Endodermal cell (in vitro differentiated cells): ENCODE results near the gene ROMO1. TPM values are rescaled to one million over a fixed set of nuclear protein-coding genes. Genes with fewer than 3 reads are reported as not detected.

Experiments
- DNase-seq: peaks from one replicate; pipeline ENCODE4 v3.0.0-alpha.2; 2017
- H3K27ac ChIP-seq: 2 replicates; pipeline ENCODE4 v1.5.1; 2013; ENCODE audit warnings: mild to moderate bottlenecking, low read depth, low read length, moderate library complexity
- H3K27me3 ChIP-seq: 2 replicates; pipeline ENCODE4 v1.6.1; 2013; ENCODE audit warnings: mild to moderate bottlenecking, low read length, moderate library complexity; ENCODE audit not compliant: insufficient read depth, control insufficient read depth, poor library complexity, severe bottlenecking
- H3K36me3 ChIP-seq: 2 replicates; pipeline ENCODE4 v1.7.0; 2013; ENCODE audit warnings: mild to moderate bottlenecking, low read length, moderate library complexity; ENCODE audit not compliant: control insufficient read depth, insufficient read depth
- H3K4me1 ChIP-seq: one replicate; pipeline ENCODE4 v1.7.0; 2013; ENCODE audit warnings: low read length; ENCODE audit not compliant: control insufficient read depth, insufficient read depth
- H3K4me3 ChIP-seq: 2 replicates; pipeline ENCODE4 v1.5.1; 2013; ENCODE audit warnings: mild to moderate bottlenecking, low read length, moderate library complexity
- H3K9ac ChIP-seq: 2 replicates; pipeline ENCODE4 v1.6.1; 2013; ENCODE audit warnings: mild to moderate bottlenecking, low read length, moderate library complexity; ENCODE audit not compliant: poor library complexity, severe bottlenecking; ENCODE audit errors: extremely low read depth
- H3K9me3 ChIP-seq: 2 replicates; pipeline ENCODE4 v1.6.1; 2013; ENCODE audit warnings: mild to moderate bottlenecking, low read length, moderate library complexity; ENCODE audit not compliant: control insufficient read depth
- H3K27ac Mint-ChIP-seq: 2 replicates; pipeline ENCODE4 v1.8.0; 2020; ENCODE audit warnings: mixed read lengths
- H3K27me3 Mint-ChIP-seq: 2 replicates; pipeline ENCODE4 v1.8.0; 2021; ENCODE audit warnings: mild to moderate bottlenecking, mixed read lengths; ENCODE audit not compliant: insufficient read depth
- H3K36me3 Mint-ChIP-seq: 2 replicates; pipeline ENCODE4 v1.8.0; 2020; ENCODE audit warnings: low read depth, mixed read lengths
- H3K4me1 Mint-ChIP-seq: 2 replicates; pipeline ENCODE4 v1.8.0; 2020; ENCODE audit warnings: mixed read lengths
- H3K4me3 Mint-ChIP-seq: 2 replicates; pipeline ENCODE4 v1.8.0; 2020; ENCODE audit warnings: mild to moderate bottlenecking, moderate library complexity, mixed read lengths
- H3K9me3 Mint-ChIP-seq: 2 replicates; pipeline ENCODE4 v1.8.0; 2020; ENCODE audit warnings: mild to moderate bottlenecking, mixed read lengths
- CTCF ChIP-seq: fragments of 200-600 bp; sonication (generic); conservative IDR thresholded peaks from 2 replicates; pipeline ENCODE4 v1.5.0; 2021; ENCODE audit warnings: antibody characterized with exemption, mild to moderate bottlenecking
- WGBS, 2 experiments: methylation state at CpG; one replicate each; pipeline versions ENCODE4 v1.1.5 to v1.1.7; 2013; ENCODE audit warnings: missing lambda C conversion rate in 2 of 2, mixed read lengths in 1 of 2; ENCODE audit not compliant: insufficient coverage in 1 of 2, insufficient read length in 1 of 2; 5-methylcytosine and 5-hydroxymethylcytosine counted together
- total RNA-seq, 2 donors: library from RNA; stranded (reverse); fragmentation: NEBNext Ultra II Directional in 1 of 2; extraction: Animal tissue kit (Norgen Biotek cat#: 25700) in 1 of 2; gene quantifications; 2 replicates in 1 of 2; 3 replicates in 1 of 2; pipeline ENCODE4 v1.2.1, GENCODE V29; 2021

The ROMO1 gene
- total RNA-seq, 2 donors from 2014 or later = 194 to 243 TPM

- H3K9ac ChIP-seq = peak overlapping the region; percentile 98
- WGBS, 2 experiments = 0 to 1% methylated on average over 14 to 28 of the region's 28 CpGs
- Mint-ChIP-seq H3K27me3 (no peaks in the 10 kb centered on the region), H3K4me3 (peak overlapping the region; percentile 96), H3K9me3 (no peaks in the 10 kb centered on the region), H3K4me1 (peaks cover 23% of the 10 kb centered on the region), H3K27ac (peak overlapping the region; percentile 99), H3K36me3 (peaks cover 4% of the 10 kb centered on the region)
- no peak for TF ChIP-seq CTCF
- H3K36me3 ChIP-seq = peaks cover 11% of the 10 kb centered on the region
- peak overlapping the region; percentile 97 for H3K27ac ChIP-seq
- no peaks in the 10 kb centered on the region for H3K9me3 ChIP-seq
- no peaks in the 10 kb centered on the region for H3K27me3 ChIP-seq
- no peaks in the 10 kb centered on the region for H3K4me1 ChIP-seq
- DNase-seq = peak; percentile 79
- H3K4me3 ChIP-seq = peak overlapping the region; percentile 95
Measured at GRCh38 chr20:35663516-35664465, 35.4 kb upstream of the ROMO1 start.

GRCh38 chr20:35664466-35665206 lies 34.6 kb upstream of the ROMO1 start, which contains the start of the genes CPNE1 and RBM12:
Gene CPNE1, minus strand, starts transcription at chr20:35664900. Its CDS starts 31,977 bp downstream, at chr20:35632923.
Gene RBM12, minus strand, starts transcription at chr20:35664900. Its CDS starts 9,578 bp downstream, at chr20:35655322.
- Histone ChIP-seq H3K9ac (peak within 1 kb of the TSS; percentile 98), H3K27ac (peak within 1 kb of the TSS; percentile 97), H3K36me3 (peaks cover 17% of the 10 kb centered on the region), H3K4me3 (peak within 1 kb of the TSS; percentile 95), H3K27me3 (no peaks in the 10 kb centered on the region), H3K9me3 (no peaks in the 10 kb centered on the region), H3K4me1 (no peaks in the 10 kb centered on the region)
- Mint-ChIP-seq H3K27ac (peak within 1 kb of the TSS; percentile 99), H3K9me3 (no peaks in the 10 kb centered on the region), H3K27me3 (no peaks in the 10 kb centered on the region), H3K4me3 (peak within 1 kb of the TSS; percentile 96), H3K36me3 (peaks cover 9% of the 10 kb centered on the region), H3K4me1 (peaks cover 21% of the 10 kb centered on the region)
- peak; percentile 97 for DNase-seq
- peak; percentile 24 for TF ChIP-seq CTCF
- WGBS, 2 experiments = 0 to 1% methylated on average over 31 to 61 of the region's 61 CpGs

- Mint-ChIP-seq H3K27me3 (no peaks in the 10 kb centered on the region), H3K4me3 (no peak overlapping the region), H3K9me3 (no peaks in the 10 kb centered on the region), H3K27ac (no peak overlapping the region), H3K4me1 (peaks cover 21% of the 10 kb centered on the region), H3K36me3 (peaks cover 10% of the 10 kb centered on the region)
- DNase-seq = no peak
- WGBS, 2 experiments = 96 to 98% methylated on average over 5 to 14 of the region's 17 CpGs
- no peak overlapping the region for H3K9ac ChIP-seq
- no peaks in the 10 kb centered on the region for H3K27me3 ChIP-seq
- H3K36me3 ChIP-seq = peaks cover 13% of the 10 kb centered on the region
- H3K4me3 ChIP-seq = no peak overlapping the region
- no peaks in the 10 kb centered on the region for H3K4me1 ChIP-seq
- H3K9me3 ChIP-seq = no peaks in the 10 kb centered on the region
- H3K27ac ChIP-seq = no peak overlapping the region
- no peak for TF ChIP-seq CTCF
Measured at GRCh38 chr20:35665949-35666288, 33.3 kb upstream of the ROMO1 start.
